Progenitor cell of endocrine pancreas (in vitro differentiated cells): Measurements from ENCODE around the gene SMAD5. TPM values are rescaled to one million over a fixed set of nuclear protein-coding genes. Genes with fewer than 3 reads are reported as not detected.
A peak's percentile ranks its signal among the peaks of the same experiment; 100 is the strongest.

Source experiments
- DNase-seq: peaks from one replicate; pipeline ENCODE4 v3.0.0; 2021; ENCODE audit warnings: low spot score; ENCODE audit not compliant: unreplicated experiment
- H3K27ac Mint-ChIP-seq: 2 replicates; pipeline ENCODE4 v1.8.0; 2021; ENCODE audit warnings: mild to moderate bottlenecking, moderate library complexity, mixed read lengths
- H3K27me3 Mint-ChIP-seq: 2 replicates; pipeline ENCODE4 v1.8.0; 2021; ENCODE audit warnings: mixed read lengths
- H3K36me3 Mint-ChIP-seq: 2 replicates; pipeline ENCODE4 v1.8.0; 2022; ENCODE audit warnings: mixed read lengths; ENCODE audit not compliant: insufficient read depth
- H3K4me1 Mint-ChIP-seq: 2 replicates; pipeline ENCODE4 v1.8.0; 2021; ENCODE audit warnings: low read depth, mixed read lengths
- H3K4me3 Mint-ChIP-seq: 2 replicates; pipeline ENCODE4 v1.8.0; 2021; ENCODE audit warnings: low read depth, mild to moderate bottlenecking, moderate library complexity, mixed read lengths
- H3K9me3 Mint-ChIP-seq: 2 replicates; pipeline ENCODE4 v1.8.0; 2021; ENCODE audit warnings: low read depth, mixed read lengths
- total RNA-seq: library from RNA; stranded (reverse); gene quantifications from 2 replicates; pipeline ENCODE4 v1.2.1, GENCODE V29; 2021
- TF ChIP-seq, protein P1 (sequence below): fragments of 200-600 bp; sonication (generic); IDR thresholded peaks from one replicate; pipeline ENCODE4 v1.5.0; 2021; ENCODE audit warnings: antibody characterized with exemption, mild to moderate bottlenecking; ENCODE audit not compliant: unreplicated experiment

SMAD5 gene
- total RNA-seq, 1 donor from 2014 or later = 92.3 TPM

DNA sequence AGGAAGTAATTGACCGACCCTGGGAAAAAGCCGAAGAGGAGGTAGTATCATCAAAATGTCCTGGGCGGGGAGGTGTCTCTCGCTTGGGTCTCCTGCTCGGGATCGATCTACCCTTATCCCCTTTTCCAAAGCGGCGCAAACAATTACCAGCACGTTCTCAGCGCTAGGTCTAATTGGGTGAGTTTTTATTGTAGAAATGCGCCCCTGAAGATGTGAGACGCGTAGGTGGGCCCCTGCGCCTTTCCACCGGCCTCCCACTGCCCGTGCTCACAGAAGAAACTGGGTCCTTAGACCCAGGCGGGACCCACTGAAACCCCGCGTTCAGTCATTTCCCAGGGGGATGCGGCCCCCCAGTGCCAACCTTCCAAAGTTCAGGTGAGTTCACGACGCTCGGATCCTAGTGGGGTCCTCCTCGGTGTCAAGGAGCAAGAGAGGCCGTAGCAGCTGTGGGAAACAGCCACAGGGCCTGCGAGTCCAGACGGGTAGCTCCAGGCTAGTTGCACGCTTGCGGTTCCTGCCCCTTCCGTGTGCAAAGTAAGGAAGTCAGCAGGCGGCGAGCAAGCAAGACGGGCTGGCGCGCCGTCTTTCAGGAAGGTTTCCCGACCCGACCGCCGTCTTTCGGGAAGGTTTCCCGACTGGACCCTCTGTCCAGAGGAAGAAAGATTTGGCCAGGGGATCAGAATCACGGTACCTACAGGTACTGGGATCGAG is 58.8 kb downstream of the SMAD5 start:
- DNase-seq = no peak
- H3K27me3 Mint-ChIP-seq = peaks cover 61% of the 10 kb centered on the region
- H3K36me3 Mint-ChIP-seq = peaks cover 15% of the 10 kb centered on the region
- H3K4me3 Mint-ChIP-seq = peak overlapping the region; percentile 69
- H3K9me3 Mint-ChIP-seq = no peaks in the 10 kb centered on the region
- TF ChIP-seq, protein P1, sequence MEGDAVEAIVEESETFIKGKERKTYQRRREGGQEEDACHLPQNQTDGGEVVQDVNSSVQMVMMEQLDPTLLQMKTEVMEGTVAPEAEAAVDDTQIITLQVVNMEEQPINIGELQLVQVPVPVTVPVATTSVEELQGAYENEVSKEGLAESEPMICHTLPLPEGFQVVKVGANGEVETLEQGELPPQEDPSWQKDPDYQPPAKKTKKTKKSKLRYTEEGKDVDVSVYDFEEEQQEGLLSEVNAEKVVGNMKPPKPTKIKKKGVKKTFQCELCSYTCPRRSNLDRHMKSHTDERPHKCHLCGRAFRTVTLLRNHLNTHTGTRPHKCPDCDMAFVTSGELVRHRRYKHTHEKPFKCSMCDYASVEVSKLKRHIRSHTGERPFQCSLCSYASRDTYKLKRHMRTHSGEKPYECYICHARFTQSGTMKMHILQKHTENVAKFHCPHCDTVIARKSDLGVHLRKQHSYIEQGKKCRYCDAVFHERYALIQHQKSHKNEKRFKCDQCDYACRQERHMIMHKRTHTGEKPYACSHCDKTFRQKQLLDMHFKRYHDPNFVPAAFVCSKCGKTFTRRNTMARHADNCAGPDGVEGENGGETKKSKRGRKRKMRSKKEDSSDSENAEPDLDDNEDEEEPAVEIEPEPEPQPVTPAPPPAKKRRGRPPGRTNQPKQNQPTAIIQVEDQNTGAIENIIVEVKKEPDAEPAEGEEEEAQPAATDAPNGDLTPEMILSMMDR = no peak
- H3K27ac Mint-ChIP-seq = no peak overlapping the region
- peaks cover 30% of the 10 kb centered on the region for H3K4me1 Mint-ChIP-seq

DNA sequence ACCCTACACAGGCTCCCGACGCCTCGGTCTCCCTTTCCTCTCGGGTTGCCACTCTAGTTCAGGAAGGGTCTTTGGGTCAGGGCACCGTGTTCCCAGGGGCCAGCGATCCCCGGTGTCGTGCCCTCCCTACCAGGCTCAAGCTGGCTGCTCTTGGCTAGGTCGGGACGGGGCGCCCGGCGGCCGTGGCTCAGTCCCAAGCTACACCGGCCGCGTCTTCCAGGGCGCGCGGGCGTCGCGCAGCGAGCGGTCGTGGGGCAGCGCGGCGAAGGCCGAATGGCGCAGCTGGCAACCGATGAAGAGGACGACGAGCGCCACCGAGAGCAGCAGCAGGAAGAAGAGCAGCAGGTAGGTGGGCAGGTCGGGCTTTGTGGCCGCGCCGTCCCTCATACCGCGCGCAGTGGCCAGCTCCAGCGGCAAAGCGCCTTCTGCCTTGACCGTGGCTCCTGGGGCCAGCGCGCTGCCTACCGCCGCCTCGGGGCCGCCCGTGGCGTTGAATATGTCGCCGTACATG is 59.4 kb downstream of the SMAD5 start:
- Mint-ChIP-seq H3K9me3 (no peaks in the 10 kb centered on the region), H3K4me3 (peak overlapping the region; percentile 69), H3K27ac (no peak overlapping the region), H3K4me1 (peaks cover 26% of the 10 kb centered on the region), H3K36me3 (peaks cover 15% of the 10 kb centered on the region), H3K27me3 (peaks cover 63% of the 10 kb centered on the region)
- TF ChIP-seq, protein P1 = peak; percentile 16
- no peak for DNase-seq

DNA sequence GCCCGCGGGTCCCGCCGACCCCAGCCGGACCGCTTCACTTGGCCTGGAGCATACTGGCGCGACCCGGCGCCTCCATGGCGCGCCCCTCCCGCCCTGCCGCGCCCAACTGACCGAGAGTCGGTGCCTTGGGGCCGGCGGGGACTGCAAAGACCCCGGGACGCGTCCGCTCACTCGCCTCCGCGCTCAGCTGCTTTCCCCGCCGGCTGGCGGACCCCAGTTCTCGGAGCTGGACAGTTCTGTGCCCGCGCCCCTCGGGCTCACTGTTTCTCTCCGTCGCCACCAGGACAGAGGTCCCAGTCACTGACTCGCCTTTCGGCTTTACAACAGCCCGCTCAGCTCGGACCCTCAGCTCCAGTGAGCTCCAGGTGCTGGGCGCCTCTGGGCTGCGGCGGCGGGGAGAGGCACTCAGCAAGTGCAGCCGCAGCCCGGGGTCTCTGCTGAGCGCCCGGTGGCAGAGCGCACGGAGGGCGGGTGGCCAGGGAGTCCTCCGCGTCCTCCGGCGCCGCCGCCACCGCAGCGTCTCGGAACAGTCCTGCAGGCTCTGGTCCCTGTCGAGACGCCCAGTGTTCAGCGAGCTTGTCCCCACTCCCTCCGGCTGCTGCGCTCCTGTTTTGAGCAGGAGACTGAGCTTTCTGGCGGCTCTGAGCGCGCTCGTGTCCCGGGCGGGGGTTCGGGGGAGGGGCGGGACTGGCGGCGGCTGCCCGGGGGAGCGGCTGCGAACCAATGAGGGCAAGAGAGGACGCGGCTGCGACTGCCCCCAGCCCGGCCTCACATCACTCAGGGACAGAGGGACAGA is 60.1 kb downstream of the SMAD5 start, which contains the start of gene SMIM32:
SMIM32 (minus strand) TSS at position 637 of the 796 bp plus-strand sequence. CDS start 638 bp downstream, outside the sequence.
- H3K4me1 Mint-ChIP-seq = peaks cover 20% of the 10 kb centered on the region
- TF ChIP-seq, protein P1 = peak; percentile 15
- H3K9me3 Mint-ChIP-seq = no peaks in the 10 kb centered on the region
- peak; percentile 49 for DNase-seq
- peak within 1 kb of the TSS; percentile 92 for H3K27ac Mint-ChIP-seq
- peaks cover 69% of the 10 kb centered on the region for H3K27me3 Mint-ChIP-seq
- peaks cover 10% of the 10 kb centered on the region for H3K36me3 Mint-ChIP-seq
- peak within 1 kb of the TSS; percentile 73 for H3K4me3 Mint-ChIP-seq

DNA sequence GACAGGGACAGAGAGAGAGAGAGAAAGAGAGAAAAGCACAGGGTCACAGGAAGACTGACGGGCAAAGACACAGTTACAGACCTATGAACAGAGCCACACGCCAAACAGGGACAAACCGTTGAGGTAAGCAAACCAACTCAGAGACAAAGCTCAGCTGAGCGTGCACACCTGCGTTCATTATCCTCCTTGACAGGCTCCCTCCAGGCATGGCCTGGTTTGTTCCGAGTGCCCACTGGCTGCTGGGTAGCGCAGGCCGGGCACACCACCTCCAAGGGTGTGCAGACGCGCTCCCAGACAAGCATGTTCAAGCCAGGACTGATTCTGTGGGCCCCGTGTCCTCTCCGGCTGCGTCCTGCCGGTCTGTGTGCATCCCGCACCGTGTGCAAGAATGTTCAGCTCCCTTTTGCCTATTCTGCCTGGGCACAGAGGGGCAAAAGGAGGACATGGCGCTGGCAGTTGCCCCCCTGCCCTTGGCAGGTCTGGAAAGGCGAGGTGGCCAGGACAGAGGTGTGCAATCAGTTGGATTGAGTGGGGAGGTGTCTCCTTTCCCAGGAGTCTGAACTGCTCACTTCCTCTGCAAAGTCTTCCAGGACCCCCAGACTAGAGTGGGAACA is 60.8 kb downstream of the SMAD5 start:
- Mint-ChIP-seq H3K9me3 (no peaks in the 10 kb centered on the region), H3K4me1 (peaks cover 19% of the 10 kb centered on the region), H3K27me3 (peaks cover 75% of the 10 kb centered on the region), H3K36me3 (peaks cover 7% of the 10 kb centered on the region), H3K27ac (peak overlapping the region; percentile 92), H3K4me3 (peak overlapping the region; percentile 73)
- DNase-seq = no peak
- TF ChIP-seq, protein P1 = no peak

DNA sequence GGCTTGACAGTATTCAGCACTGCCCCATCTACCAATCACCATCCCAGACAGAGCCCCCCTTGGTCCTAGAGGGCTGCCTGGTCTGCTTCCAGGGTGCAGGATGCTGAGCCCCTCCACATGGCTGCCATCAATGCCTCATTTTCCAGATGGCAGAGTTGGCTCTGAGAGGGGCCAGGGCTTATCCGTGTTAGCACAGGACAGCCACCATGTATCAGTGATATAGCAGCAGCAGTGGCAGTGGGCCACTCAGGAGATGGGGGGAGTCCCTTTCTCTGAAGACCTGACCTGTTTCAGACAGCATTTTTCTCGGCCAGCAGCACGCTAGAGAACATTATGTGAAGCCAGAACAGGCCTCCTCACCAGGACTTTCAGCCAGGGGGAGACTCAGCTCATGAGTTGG is 61.9 kb downstream of the SMAD5 start:
- Mint-ChIP-seq H3K4me3 (no peak overlapping the region), H3K27me3 (peaks cover 77% of the 10 kb centered on the region), H3K36me3 (peaks cover 1% of the 10 kb centered on the region), H3K27ac (no peak overlapping the region), H3K4me1 (peaks cover 19% of the 10 kb centered on the region), H3K9me3 (no peaks in the 10 kb centered on the region)
- no peak for DNase-seq
- TF ChIP-seq, protein P1 = no peak
